HG02840 (cell line): ENCODE data around the gene FAM83F.

Experiments used
- ATAC-seq: cut with Tn5 transposase; IDR thresholded peaks from one replicate; pipeline ENCODE4 v1.9.1; 2021; ENCODE audit warnings: mild to moderate bottlenecking, moderate library complexity, moderate number of reproducible peaks; ENCODE audit not compliant: unreplicated experiment, low FRiP score

The FAM83F gene

DNA sequence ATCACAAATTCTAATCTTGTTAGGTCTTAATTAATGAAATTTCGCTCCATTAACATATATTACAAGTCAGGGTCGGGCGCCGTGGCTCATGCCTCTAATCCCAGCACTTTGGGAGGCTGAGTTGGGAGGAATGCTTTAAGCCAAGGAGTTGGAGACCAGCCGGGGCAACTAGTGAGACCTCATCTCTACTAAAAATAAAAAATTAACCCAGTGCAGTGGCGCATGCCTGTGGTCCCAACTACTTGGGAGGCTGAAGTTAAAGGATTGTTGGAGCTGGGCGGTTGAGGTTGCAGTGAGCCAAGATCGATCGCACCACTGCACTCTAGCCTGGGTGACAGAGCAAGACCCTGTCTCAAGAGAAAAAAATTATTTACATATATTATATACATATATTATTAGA is 32.7 kb upstream of the FAM83F start:
- no peak for ATAC-seq

DNA sequence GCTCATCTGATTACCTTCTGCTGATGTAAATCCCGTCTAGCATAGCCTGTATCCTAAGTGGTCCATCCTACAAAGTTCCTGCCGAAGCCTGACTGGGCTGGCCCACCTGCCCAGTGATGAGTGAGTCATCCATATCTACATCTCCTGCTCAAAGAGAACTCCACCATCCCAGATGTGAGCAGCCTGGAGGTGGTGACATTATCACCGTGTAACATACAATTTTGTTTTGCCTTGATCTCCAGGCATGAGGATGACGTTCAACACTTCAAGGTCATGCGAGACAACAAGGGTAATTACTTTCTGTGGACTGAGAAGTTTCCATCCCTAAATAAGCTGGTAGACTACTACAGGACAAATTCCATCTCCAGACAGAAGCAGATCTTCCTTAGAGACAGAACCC is 29.0 kb upstream of the FAM83F start:
- ATAC-seq = no peak

DNA sequence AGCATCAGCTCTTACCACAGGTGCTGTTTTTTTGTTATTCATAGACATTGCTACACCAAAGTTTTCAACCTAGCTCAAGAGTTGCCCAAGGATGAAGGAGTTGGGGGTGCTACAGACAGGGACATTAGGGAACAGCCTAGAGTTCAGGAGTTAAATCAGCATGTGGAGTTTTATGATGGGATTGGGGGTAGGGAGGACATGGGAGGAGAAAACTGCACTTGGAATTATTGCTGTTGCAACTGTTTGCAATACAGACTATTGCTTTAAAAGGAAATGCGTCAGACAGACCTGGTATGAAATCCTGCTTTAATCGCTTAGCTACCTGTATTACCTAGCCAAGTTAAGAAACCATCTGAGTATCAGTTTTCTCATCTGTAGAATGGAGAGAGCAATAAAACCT is 28.3 kb upstream of the FAM83F start:
- no peak for ATAC-seq

DNA sequence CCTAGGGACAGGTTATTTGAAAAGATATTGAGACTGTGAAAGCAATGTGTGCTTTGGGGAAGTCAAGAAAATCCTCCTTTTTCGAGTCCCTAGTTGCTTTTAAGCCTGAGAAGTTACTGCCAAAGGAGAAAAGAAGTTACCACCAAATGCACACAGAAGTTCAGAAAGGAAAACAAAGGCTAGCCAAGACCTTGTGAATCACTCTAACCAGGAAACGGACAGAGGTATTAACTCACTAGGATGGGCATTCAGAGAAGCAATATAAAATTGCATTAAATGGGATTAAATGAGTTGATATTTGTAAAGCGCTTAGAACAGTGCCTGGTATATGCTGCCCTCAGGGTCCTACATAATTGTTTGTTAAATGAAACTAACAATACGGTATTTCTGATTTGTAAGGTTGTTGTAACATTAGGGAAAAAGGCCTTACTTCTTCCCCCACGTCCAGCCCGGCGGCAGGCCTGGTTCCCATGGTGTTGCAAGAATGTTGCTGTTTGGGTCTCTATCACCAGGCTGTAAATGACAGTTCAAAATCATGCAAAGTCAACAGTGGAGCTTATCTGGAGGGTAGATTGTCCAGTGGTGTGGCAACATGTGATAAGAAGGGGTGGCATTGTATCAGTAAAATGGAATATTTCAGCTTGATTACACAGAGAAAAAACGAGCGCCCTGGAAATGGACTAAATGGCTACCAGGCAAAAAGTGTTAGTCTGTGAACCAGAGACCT is 27.5 kb upstream of the FAM83F start:
- no peak for ATAC-seq

DNA sequence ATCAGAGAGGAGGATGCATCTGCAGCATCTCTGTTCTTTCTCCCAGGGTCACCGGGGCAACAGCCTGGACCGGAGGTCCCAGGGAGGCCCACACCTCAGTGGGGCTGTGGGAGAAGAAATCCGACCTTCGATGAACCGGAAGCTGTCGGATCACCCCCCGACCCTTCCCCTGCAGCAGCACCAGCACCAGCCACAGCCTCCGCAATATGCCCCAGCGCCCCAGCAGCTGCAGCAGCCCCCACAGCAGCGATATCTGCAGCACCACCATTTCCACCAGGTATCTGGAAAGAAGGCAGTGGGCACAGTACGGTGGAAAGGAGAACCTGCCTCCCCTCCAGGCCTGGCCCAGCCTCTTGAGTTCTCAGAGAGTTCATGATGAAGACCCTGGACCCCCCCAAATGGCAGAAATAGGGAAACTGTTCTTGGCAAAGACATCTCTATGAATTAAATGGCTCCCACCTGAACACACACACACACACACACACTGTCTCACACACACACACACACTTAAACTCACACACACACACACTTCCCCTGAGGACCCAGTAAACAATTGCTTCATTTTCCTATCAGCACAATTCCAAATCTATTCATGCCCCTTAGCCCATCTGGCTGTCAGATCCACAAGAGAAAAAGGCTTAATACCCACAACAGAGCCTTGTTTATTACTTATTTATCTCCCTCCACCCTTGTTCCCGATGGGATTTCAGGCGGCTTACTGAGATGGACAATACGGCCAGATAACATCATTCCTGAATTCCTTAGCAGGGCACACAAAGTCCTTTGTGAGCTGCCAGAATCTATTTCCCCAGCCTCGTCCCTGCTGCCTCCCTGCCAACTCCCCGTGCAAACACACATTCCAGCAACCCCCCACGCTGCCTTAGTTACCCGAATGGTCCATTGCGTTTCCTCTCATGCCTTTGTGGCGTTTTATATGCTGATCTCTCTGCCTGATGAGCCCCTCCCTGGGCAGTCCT is 26.5 kb upstream of the FAM83F start:
- no peak for ATAC-seq

DNA sequence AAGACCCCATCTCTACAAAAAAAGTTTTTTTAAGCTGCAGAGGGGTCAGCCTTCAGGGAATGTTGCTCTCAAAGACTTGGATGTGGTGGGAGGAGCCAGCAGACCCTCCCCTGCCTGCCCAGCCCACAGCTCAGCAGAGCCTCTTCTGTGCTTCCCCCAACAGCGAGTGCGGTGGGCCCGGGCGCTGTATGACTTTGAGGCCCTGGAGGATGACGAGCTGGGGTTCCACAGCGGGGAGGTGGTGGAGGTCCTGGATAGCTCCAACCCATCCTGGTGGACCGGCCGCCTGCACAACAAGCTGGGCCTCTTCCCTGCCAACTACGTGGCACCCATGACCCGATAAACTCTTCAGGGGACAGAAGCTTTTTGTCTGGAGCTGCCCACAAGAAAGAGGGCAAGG is 24.0 kb upstream of the FAM83F start:
- ATAC-seq = no peak

DNA sequence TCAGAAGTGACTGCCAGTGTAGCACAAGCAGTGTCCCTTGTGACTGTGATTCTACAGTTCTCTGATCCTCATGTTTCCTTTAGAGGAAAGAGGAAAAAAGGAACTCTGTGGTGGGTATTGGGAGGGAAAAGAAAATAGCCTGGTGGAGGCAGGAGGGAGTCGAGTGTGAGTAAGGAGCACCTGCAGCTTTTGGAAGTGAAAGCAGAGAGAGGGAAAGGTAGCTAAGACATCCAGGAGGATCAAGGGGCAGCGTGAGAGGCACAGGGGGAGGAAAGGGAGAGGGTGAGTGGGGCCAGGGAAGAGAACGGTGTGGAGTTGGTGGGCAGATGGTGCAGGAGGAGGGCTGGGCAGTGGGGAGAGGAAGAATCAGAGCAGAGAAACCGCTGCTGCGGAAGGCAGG is 22.1 kb upstream of the FAM83F start:
- no peak for ATAC-seq

DNA sequence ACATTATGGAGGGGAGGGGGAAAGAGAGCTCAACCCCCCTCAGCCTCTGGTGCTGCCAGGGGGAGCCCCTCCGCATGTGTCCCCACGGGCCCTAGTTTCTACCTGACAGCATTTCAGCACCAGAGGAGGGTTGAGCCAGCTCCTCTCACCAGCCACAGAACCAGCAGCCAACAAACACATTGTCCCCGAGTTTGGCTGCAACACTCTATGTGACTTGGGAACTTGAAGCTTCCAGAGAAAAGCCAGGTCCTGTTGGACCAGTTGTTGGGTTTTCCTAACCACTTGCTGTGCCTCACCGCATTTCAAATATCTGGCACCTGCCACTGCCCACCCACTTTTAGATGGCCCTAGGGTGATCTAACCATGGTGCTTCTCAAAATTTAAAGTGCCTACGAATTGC is 21.1 kb upstream of the FAM83F start:
- ATAC-seq = no peak

DNA sequence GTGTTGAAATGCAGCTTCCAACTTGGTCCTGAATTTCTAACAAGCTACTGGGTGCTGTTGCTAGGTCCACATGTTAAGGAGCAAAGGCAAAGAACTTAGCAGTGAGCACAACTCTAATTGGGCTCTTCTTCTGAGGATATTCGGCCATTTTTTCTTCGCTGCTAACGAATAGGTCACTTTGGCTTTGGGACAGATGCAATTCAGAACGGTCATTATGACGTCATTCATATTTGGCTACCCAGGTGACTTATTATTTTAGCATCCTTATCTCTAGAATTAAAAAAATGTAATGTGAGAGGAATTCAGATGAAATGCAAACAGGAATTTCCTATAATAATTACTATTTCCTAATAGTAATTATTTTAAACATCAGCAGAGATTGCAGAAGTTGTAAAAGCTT is 20.7 kb upstream of the FAM83F start:
- ATAC-seq = no peak

DNA sequence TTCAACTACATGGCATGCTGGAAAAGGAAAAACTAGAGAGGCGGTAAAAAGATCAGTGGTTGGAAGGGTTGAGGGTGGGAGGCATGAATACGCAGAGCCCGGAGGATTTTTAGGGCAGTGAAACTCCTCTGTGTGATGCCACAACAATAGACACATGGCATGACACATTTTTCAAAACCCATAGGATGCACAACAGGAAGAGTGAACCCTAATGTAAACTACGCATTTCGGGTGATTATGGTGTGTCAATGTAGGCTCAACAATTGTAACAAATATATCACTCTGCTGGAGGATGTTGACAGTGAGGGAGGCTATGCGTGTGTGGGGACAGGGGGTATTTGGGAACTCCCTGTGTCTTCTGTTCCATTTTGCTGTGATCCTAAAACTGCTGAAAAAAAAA is 15.7 kb upstream of the FAM83F start:
- no peak for ATAC-seq

DNA sequence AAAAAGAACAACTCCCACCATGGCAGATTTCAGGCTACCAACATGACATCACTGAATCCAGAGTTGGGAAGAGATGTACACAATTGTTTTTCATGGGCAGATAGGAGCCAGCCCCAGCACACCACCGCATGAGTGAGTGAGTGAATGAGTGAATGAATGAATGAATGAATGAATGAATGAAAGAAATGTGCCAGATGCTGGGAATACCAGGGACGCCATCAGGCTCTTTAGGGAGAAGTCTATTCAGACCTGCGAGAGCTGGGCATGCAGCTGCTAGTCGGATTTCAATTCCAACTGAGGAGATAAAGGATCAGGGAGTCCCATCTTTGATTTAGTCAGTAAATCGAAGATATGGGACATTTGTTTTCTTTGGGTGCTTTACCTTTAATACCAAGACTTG is 15.3 kb upstream of the FAM83F start:
- ATAC-seq = no peak

DNA sequence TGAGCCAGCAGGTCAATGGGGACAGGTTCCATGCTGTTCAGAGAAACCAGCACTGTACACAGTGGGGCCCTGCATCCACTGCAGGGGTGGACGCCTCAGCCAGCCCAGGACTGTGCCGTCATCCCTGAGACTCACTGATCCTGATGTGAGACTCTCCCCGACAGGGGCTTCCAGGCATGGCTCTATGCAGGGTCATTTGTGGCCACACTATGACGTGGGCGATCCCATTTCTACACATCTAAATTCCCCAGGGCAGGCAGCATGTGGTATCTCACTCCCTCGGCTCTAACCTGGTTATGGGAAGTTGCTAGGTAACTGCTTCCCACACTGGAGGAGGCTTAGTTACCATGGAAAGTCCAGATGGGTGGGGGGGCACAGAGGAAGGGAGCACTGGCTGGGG is 14.2 kb upstream of the FAM83F start:
- ATAC-seq = no peak

DNA sequence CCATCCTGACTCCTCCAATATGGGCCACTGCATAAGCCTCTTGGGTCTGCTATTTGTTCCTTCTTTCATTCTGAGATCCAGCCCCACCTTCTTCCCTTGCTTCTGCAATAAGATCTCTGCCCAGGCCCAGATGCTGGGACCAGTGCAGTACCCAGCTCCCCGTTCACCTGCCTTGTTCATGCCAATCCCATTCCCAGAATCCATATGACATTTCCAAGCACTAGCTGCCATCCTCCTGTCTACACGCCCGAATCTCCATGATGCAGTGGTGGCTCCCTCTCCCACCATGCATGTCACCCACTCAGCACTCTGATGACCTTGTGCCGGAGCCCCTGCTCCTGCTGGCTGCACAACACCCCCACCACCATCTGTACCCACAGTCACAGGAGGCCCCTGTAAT is 11.4 kb upstream of the FAM83F start:
- no peak for ATAC-seq

DNA sequence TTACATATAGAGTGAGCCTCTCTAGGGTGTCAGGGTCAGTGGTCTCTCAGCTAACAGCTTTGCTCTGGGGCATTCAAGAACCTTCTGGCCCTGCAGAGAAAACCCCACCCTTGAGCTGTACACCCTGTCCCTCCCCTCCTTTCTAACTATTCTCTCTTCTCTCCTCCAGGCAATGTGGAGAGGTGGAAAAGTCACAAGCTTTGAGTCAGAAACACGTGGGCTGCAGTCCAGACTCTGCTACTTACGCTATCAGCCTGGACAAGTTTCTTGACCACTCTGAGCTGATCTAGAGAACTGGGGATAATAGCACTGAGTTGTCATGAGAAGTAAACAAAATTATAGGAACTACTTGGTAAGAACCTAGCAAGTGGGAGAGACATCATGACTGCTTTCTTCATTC is 10.7 kb upstream of the FAM83F start:
- ATAC-seq = no peak

DNA sequence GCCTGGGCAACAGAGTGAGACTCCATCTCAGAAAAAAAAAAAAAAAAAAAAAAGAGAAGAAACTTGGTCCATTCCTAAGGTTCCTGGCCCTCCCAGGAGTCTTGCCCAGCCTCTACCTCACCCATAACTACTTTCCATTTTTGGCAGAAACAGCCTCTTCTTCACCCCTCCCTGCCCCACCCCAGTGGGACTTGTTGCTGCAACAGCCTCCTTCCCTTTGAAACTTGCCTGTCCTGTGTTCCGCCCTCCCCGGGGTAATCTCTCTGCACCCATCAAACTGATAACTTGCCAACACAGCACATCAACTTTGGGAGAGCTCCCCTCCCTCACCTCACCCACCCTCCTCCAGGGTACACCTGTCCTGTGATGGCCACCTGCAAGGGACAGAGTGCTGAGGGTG is 10.0 kb upstream of the FAM83F start:
- no peak for ATAC-seq

DNA sequence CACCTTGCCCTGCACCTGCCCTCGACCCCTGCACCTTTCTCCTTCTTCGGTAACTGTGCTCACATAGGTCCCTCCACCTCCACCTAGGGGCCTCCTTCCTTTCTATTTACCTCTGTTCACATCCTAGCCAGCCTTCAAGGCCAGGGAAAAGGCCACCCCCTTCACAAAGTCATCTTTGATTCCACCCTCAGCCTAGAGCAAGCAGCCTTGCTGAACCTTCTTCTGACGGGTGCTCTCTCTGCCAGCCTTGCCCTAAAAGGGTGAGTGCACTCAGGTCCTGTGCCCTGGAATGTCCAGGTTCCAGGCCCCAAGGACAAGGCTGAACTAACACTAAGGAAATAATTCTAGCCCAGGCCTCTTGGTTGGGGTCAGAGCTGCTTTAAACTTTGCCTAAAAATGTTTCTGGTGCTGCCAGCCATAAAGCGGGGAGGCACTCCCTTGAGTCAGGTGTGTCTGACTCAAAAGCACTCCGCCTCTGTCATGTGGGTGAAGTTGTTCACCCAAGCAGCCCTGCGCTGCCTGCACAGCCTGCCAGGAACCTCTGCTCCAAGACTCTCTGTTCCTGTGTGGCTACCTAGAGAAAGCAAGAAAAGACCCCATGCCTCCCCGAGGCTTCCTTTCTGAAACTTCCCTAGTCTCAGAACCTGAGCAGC is 9.2 kb upstream of the FAM83F start:
- no peak for ATAC-seq

DNA sequence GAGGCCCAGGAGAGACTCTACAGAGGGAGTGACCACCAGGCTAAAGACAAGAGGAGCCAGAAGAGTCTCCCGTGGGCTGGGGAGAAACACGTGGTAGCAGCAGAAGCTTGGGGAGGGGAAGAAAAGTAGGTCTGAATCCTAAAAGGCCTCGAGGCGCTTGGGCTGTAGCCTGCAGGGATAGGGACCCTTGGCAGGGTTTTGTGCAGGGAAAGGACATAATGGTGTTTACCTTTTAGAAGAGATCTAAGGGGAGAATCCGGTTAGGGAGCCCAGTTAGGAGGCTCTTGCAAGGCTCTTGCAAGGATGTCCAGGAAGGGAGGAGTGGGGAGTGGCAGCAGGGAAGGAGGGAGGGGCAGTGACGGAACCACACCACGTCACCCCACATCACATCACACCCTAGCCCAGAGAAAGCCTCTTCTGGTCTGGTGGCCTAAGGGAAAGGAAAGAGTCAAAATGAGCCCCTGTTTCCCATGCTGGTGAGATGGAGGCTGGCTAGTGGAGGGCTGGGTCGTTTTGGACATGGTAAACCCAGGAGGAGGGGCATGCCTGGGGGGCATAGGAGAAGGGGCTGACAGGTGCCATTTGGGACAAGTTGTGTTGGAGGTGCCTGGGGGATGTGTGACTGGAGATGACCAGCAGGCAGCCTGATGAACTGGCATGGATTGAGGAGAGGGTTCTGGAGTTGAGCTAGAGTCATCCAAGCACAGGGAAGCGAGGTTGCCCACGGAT is 6.2 kb upstream of the FAM83F start:
- ATAC-seq = no peak

DNA sequence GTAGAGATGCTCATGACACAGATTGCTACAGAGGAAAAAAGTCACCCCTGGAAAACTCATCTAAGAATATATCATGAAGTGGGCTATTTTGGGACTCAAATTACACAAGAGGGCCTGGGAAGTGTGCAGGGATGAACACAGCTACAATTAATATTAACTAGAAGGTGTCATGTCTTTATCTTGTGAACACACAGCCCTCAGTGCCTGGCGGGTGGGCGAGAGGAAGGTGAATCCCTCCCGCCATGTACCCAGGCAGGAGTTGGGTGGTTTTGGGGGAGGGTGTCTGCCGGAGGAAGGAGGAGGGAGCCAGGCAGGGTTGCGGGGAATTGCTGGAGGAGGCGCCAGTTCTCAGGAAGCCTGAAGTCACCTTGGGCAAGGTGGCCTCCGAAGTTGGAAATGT is 5.1 kb upstream of the FAM83F start:
- no peak for ATAC-seq

DNA sequence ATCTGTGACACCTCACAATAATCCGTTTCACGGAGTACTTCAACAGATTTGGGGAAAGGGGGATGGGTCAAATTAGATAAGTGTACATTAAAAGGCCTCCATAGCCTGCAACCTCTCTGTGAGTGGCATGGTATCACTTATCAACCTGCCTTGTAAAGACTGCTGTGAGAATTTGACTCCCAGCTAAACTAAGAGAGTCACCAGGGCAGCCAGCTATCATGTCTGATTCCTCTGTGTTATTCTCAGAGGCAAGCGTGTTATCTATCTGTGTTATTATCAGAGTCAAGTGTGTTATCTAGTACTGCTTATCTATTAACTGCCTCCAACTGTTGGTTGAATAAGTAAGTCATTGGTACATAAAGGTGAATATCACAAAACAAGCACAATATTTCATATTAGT is 4.1 kb upstream of the FAM83F start:
- ATAC-seq = no peak

DNA sequence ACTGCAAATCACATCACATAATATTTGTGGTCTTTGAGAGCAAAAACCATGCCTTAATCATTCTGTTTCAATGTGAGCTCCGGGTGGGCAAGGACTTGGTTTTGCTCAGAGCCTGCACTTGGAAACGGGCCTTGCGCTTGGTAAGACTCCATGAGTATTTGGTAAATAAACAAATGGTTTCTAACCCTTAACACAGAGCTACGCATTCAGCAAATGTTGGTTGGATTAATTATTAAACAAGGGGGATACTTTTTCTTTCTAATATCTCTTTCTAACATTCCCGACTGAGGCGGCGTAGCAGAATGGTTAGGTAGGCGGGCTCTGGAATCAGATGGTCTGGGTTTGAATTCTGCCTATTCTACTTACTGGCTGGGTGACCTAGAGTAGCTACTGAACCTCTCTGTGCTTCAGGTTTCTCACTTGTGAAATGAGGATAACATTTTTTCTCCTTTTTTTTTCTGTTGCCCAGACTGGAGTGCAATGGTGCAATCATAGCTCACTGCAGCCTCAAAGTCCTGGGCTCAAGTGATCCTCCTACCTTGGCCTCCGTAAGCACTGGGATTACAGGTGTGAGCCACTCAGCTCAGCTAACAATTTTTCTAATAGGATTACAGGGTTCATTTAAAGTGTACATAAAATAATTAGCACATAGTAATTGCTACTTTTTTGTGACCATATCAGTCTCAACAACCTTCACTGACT is 3.4 kb upstream of the FAM83F start:
- no peak for ATAC-seq
